NCI-H226 (cell line): ENCODE data around the gene SLC22A23.

Source experiments
- DNase-seq: peaks from one replicate; pipeline ENCODE4 v3.0.0-alpha.2; 2015

SLC22A23 gene

GRCh38 chr6:3235486-3235885 is 221.4 kb downstream of the SLC22A23 start:
- no peak for DNase-seq

- DNase-seq = no peak
Observed at GRCh38 chr6:3233904-3234303, 222.9 kb downstream of the SLC22A23 start.

GRCh38 chr6:3233321-3233720 is 223.5 kb downstream of the SLC22A23 start:
- DNase-seq = no peak

GRCh38 chr6:3232017-3232945 is 224.6 kb downstream of the SLC22A23 start:
- DNase-seq = no peak

GRCh38 chr6:3231247-3232016 is 225.4 kb downstream of the SLC22A23 start:
- no peak for DNase-seq

- no peak for DNase-seq
Observed at GRCh38 chr6:3230900-3231246, 226.0 kb downstream of the SLC22A23 start.

- DNase-seq = no peak
Observed at GRCh38 chr6:3230256-3230882, 226.5 kb downstream of the SLC22A23 start.

- no peak for DNase-seq
Observed at GRCh38 chr6:3229566-3230178, 227.2 kb downstream of the SLC22A23 start.

- no peak for DNase-seq
Observed at GRCh38 chr6:3228771-3229565, 227.9 kb downstream of the SLC22A23 start.

- DNase-seq = no peak
Observed at GRCh38 chr6:3228046-3228671, 228.7 kb downstream of the SLC22A23 start.

GRCh38 chr6:3227363-3228045 is 229.3 kb downstream of the SLC22A23 start, which contains the start of gene TUBB2B:
Gene TUBB2B (minus strand): TSS chr6:3227653. CDS start chr6:3227543, 110 bp downstream.
- DNase-seq = no peak

GRCh38 chr6:3226481-3227362 is 230.1 kb downstream of the SLC22A23 start:
- DNase-seq = no peak

GRCh38 chr6:3226042-3226441 is 230.8 kb downstream of the SLC22A23 start:
- no peak for DNase-seq

GRCh38 chr6:3222506-3223038 is 234.3 kb downstream of the SLC22A23 start:
- DNase-seq = no peak

GRCh38 chr6:3221578-3221977 is 235.3 kb downstream of the SLC22A23 start:
- no peak for DNase-seq

- DNase-seq = no peak
Observed at GRCh38 chr6:3220366-3220765, 236.5 kb downstream of the SLC22A23 start.
